Stomach (tissue), 9 donors: ENCODE measurements around the gene PTBP1. TPM values are rescaled to one million over a fixed set of nuclear protein-coding genes. Genes with fewer than 3 reads are reported as not detected.

Experiments
- DNase-seq, 2 donors: peaks; one replicate each; pipeline versions ENCODE4 v3.0.0 to v3.0.0-alpha.2; 2013 to 2019
- H3K27ac ChIP-seq, 5 donors: fragments of 200-600 bp in 4 of 5; sonication (generic) in 4 of 5; one replicate each; pipeline ENCODE4 v1.5.1; 2013 to 2019; ENCODE audit warnings: mild to moderate bottlenecking in 1 of 5, moderate library complexity in 1 of 5
- H3K27me3 ChIP-seq, 3 donors: fragments of 200-600 bp; sonication (generic); one replicate each; pipeline ENCODE4 v1.5.1; 2017 to 2019; ENCODE audit warnings: mixed run types in 1 of 3
- H3K36me3 ChIP-seq, 4 donors: fragments of 200-600 bp; sonication (generic); 1 replicate in 3 of 4; 2 replicates in 1 of 4; pipeline ENCODE4 v1.5.1; 2016 to 2019
- H3K4me1 ChIP-seq, 4 donors: fragments of 200-600 bp; sonication (generic); one replicate each; pipeline ENCODE4 v1.5.1; 2016 to 2019
- H3K4me3 ChIP-seq, 4 donors: fragments of 200-600 bp; sonication (generic) in 3 of 4; one replicate each; pipeline ENCODE4 v1.5.1; 2016 to 2019; ENCODE audit warnings: mild to moderate bottlenecking in 1 of 4
- H3K9me3 ChIP-seq, 4 donors: fragments of 200-600 bp; sonication (generic); one replicate each; pipeline ENCODE4 v1.5.1; 2016 to 2019
- CTCF ChIP-seq, 7 experiments: fragments of 450-650 bp in 4 of 7; fragments of 200-600 bp in 3 of 7; sonication (generic) in 3 of 7; IDR thresholded peaks; one replicate each; pipeline ENCODE4 v1.5.1; 2016 to 2019; ENCODE audit warnings: antibody characterized with exemption in 7 of 7, control low read depth in 2 of 7, mild to moderate bottlenecking in 1 of 7
- EP300 ChIP-seq: sonication (generic); formaldehyde crosslinking; IDR thresholded peaks from one replicate; pipeline ENCODE4 v1.6.1; 2017; ENCODE audit warnings: antibody characterized with exemption
- POLR2A ChIP-seq, 4 donors: fragments of 450-650 bp; IDR thresholded peaks; one replicate each; pipeline ENCODE4 v1.6.1; 2016; ENCODE audit warnings: antibody characterized with exemption in 4 of 4, control low read depth in 2 of 4, mild to moderate bottlenecking in 1 of 4, moderate library complexity in 1 of 4
- POLR2AphosphoS5 ChIP-seq, 3 donors: sonication (generic); formaldehyde crosslinking; IDR thresholded peaks; one replicate each; pipeline ENCODE4 v1.6.1; 2016; ENCODE audit warnings: antibody characterized with exemption in 3 of 3
- WGBS, 5 donors: extraction: QIAGEN DNeasy Blood & Tissue Kit in 3 of 5; methylation state at CpG; one replicate each; pipeline versions ENCODE4 v1.1.5 to v1.1.7; 2013 to 2018; 5-methylcytosine and 5-hydroxymethylcytosine counted together
- intact Hi-C: fragments of 100-400 bp; cut with DNase I; formaldehyde crosslinking; loops from one replicate; pipeline ENCODE4 v1.15.1; 2023; ENCODE audit warnings: low total_unique reads
- polyA plus RNA-seq, 3 donors: library from polyadenylated mRNA; stranded (reverse); fragments of 200-250 nt; gene quantifications; one replicate each; pipeline ENCODE4 v1.2.3, GENCODE V29; 2013
- total RNA-seq, 5 donors: library from RNA; depleted of rRNA; stranded (reverse); fragments of >200 nt; gene quantifications; one replicate each; pipeline versions ENCODE4 v1.1.0 to v1.2.3, GENCODE V29; 2014 to 2016
- donor health status: healthy with polysubstance abuse.
- donor health status: Bipolar disorder and iron deficiency.
- donor health status: healthy.

PTBP1 gene
- total and polyA plus RNA-seq, 8 donors, result 74.8 to 539 (median 119) TPM

GRCh38 chr19:810883-811489 is 13.7 kb downstream of the PTBP1 start:
- Histone ChIP-seq H3K36me3 (peaks cover 68 to 78% (median 76%) of the 10 kb centered on the region in 4 donors), H3K4me1 (peaks cover 0 to 6% (median 0%) of the 10 kb centered on the region in 4 donors), H3K4me3 (no peak overlapping the region), H3K27me3 (no peaks in the 10 kb centered on the region), H3K27ac (no peak overlapping the region), H3K9me3 (no peaks in the 10 kb centered on the region)
- TF ChIP-seq POLR2A (IDR thresholded peaks at IDR 0.05), result no peak
- no peak for TF ChIP-seq EP300
- no peak for TF ChIP-seq CTCF (IDR thresholded peaks at IDR 0.05)
- no peak for TF ChIP-seq POLR2AphosphoS5 (IDR thresholded peaks at IDR 0.05)
- intact Hi-C loops, result no loop called here
- DNase-seq, result no peak
- WGBS, 5 donors, result 78 to 82% (median 81%) methylated on average over 16 to 25 of the region's 25 CpGs

- Histone ChIP-seq H3K36me3 (peaks cover 62 to 72% (median 70%) of the 10 kb centered on the region in 4 donors), H3K27ac (no peak overlapping the region)
These were observed 14.3 kb downstream of the PTBP1 start for GRCh38 chr19:811506-812048.

GRCh38 chr19:812049-812746 is 14.9 kb downstream of the PTBP1 start:
- no peaks in the 10 kb centered on the region for H3K9me3 ChIP-seq
- 88 to 94% (median 90%) methylated on average over 45 to 80 of the region's 80 CpGs for WGBS, 5 donors
- TF ChIP-seq POLR2AphosphoS5 (IDR thresholded peaks at IDR 0.05) (no peak), EP300 (no peak), POLR2A (IDR thresholded peaks at IDR 0.05) (no peak), CTCF (IDR thresholded peaks at IDR 0.05) (no peak)
- intact Hi-C loops, result no loop called here
- no peaks in the 10 kb centered on the region for H3K27me3 ChIP-seq
- no peak overlapping the region for H3K27ac ChIP-seq
- no peak overlapping the region for H3K4me3 ChIP-seq
- DNase-seq, result no peak
- peaks cover 56 to 66% (median 64%) of the 10 kb centered on the region in 4 donors for H3K36me3 ChIP-seq
- H3K4me1 ChIP-seq, result peaks cover 0 to 1% (median 0%) of the 10 kb centered on the region in 4 donors

More at GRCh38 chr19:811506-812048, 14.3 kb downstream of the PTBP1 start:
- TF ChIP-seq POLR2A (IDR thresholded peaks at IDR 0.05) (no peak), EP300 (no peak), CTCF (IDR thresholded peaks at IDR 0.05) (no peak), POLR2AphosphoS5 (IDR thresholded peaks at IDR 0.05) (no peak)
- Histone ChIP-seq H3K9me3 (no peaks in the 10 kb centered on the region), H3K4me3 (no peak overlapping the region), H3K4me1 (peaks cover 0 to 6% (median 0%) of the 10 kb centered on the region in 4 donors), H3K27me3 (no peaks in the 10 kb centered on the region)
- intact Hi-C loops, result no loop called here
- DNase-seq, result no peak
- WGBS, 5 donors, result 86 to 94% (median 91%) methylated on average over 20 of the region's 20 CpGs

GRCh38 chr19:812747-813218 is 15.5 kb downstream of the PTBP1 start:
- TF ChIP-seq POLR2AphosphoS5 (IDR thresholded peaks at IDR 0.05), result no peak
- TF ChIP-seq CTCF (IDR thresholded peaks at IDR 0.05), result no peak
- TF ChIP-seq EP300, result no peak
- TF ChIP-seq POLR2A (IDR thresholded peaks at IDR 0.05), result no peak
- peaks cover 50 to 60% (median 58%) of the 10 kb centered on the region in 4 donors for H3K36me3 ChIP-seq
- no peak overlapping the region for H3K4me3 ChIP-seq
- intact Hi-C loops, result no loop called here
- H3K27me3 ChIP-seq, result no peaks in the 10 kb centered on the region
- H3K4me1 ChIP-seq, result no peaks in the 10 kb centered on the region
- WGBS, 5 donors, result 89 to 95% (median 94%) methylated on average over 41 to 72 of the region's 72 CpGs
- no peaks in the 10 kb centered on the region for H3K9me3 ChIP-seq
- H3K27ac ChIP-seq, result no peak overlapping the region
- no peak for DNase-seq
